HUDEP-2 (cell line): Measurements from ENCODE around the gene SLC8A3.

Source experiments
- DNase-seq, 76 experiments: peaks; one replicate each; lab custom pipeline; 2025; ENCODE audit not compliant: unreplicated experiment in 76 of 76; lab: John Stamatoyannopoulos, UW

Gene SLC8A3

GRCh38 chr14:70073924-70074566, 114.7 kb downstream of the SLC8A3 start:
- DNase-seq, result peak in 50 of 76 experiments; percentile 3 to 63 (median 29)

- DNase-seq, result no peak
These were observed 119.6 kb downstream of the SLC8A3 start for GRCh38 chr14:70069186-70069585.

GRCh38 chr14:70067810-70068209, 120.9 kb downstream of the SLC8A3 start:
- DNase-seq, result no peak

GRCh38 chr14:70064136-70064865, 124.5 kb downstream of the SLC8A3 start:
- no peak for DNase-seq

GRCh38 chr14:70061108-70061507, 127.6 kb downstream of the SLC8A3 start:
- no peak for DNase-seq

GRCh38 chr14:70059545-70059944, 129.2 kb downstream of the SLC8A3 start:
- DNase-seq, result no peak

GRCh38 chr14:70057519-70058136, 131.1 kb downstream of the SLC8A3 start:
- no peak for DNase-seq

GRCh38 chr14:70052990-70053389, 135.8 kb downstream of the SLC8A3 start:
- peak in 13 of 76 experiments; percentile 1 to 29 (median 8) for DNase-seq

- no peak for DNase-seq
These were observed 138.6 kb downstream of the SLC8A3 start for GRCh38 chr14:70050136-70050535.

- no peak for DNase-seq
These were observed 139.1 kb downstream of the SLC8A3 start for GRCh38 chr14:70049605-70050004.

GRCh38 chr14:70048313-70048654, 140.5 kb downstream of the SLC8A3 start:
- no peak for DNase-seq

- no peak for DNase-seq
These were observed 141.0 kb downstream of the SLC8A3 start for GRCh38 chr14:70047598-70048312.

GRCh38 chr14:70045844-70046535, 142.8 kb downstream of the SLC8A3 start:
- peak in 52 of 76 experiments; percentile 3 to 69 (median 34) for DNase-seq

- no peak for DNase-seq
These were observed 143.4 kb downstream of the SLC8A3 start for GRCh38 chr14:70045310-70045709.

GRCh38 chr14:70043001-70043400, 145.8 kb downstream of the SLC8A3 start:
- no peak for DNase-seq

GRCh38 chr14:70036665-70037064, 152.1 kb downstream of the SLC8A3 start:
- DNase-seq, result no peak

GRCh38 chr14:70034257-70034656, 154.5 kb downstream of the SLC8A3 start:
- no peak for DNase-seq

GRCh38 chr14:70033561-70033960, 155.2 kb downstream of the SLC8A3 start:
- no peak for DNase-seq

GRCh38 chr14:70033116-70033515, 155.6 kb downstream of the SLC8A3 start:
- DNase-seq, result no peak

- no peak for DNase-seq
These were observed 156.3 kb downstream of the SLC8A3 start for GRCh38 chr14:70032447-70032846.

GRCh38 chr14:70032016-70032415, 156.7 kb downstream of the SLC8A3 start:
- no peak for DNase-seq
